C4-2B (cell line): ENCODE measurements around the gene C21orf58.

Source experiments
- CTCF ChIP-seq: fragments of 450-650 bp; conservative IDR thresholded peaks from 2 replicates; pipeline ENCODE4 v1.5.1; 2017; ENCODE audit warnings: mild to moderate bottlenecking
- ZFX ChIP-seq: fragments of 450-650 bp; IDR thresholded peaks from 2 replicates; pipeline ENCODE4 v1.6.1; 2017

GRCh38 chr21:46362946-46363345 is 39.3 kb upstream of the C21orf58 start:
- no peak for TF ChIP-seq CTCF
- TF ChIP-seq ZFX, result no peak
